Panc1 (cell line): ENCODE measurements around the gene CCR8. TPM values are rescaled to one million over a fixed set of nuclear protein-coding genes. Genes with fewer than 3 reads are reported as not detected.

ENCODE experiments used
- ATAC-seq: fragments of 200-7000 bp; cut with Tn5 transposase; 2 replicates; pipeline ENCODE4 v1.9.1; 2020; ENCODE audit warnings: mild to moderate bottlenecking, moderate library complexity
- BruUV-seq: library from RNA; stranded (reverse); fragments of 400-500 nt; replicated peaks from 2 replicates; lab custom pipeline; 2021; lab: Mats Ljungman, UMichigan
- CTCF ChIA-PET: fragments of 300-600 bp; sonication (Branson Sonifier 250); formaldehyde crosslinking; loops from one replicate; lab custom pipeline; 2022; ENCODE audit warnings: antibody characterized with exemption; lab: Charles Lee
- POLR2A ChIA-PET: fragments of 300-600 bp; sonication (Branson Sonifier 250); formaldehyde crosslinking; loops from one replicate; lab custom pipeline; 2022; ENCODE audit warnings: antibody characterized with exemption; lab: Charles Lee
- DNase-seq: peaks from one replicate; pipeline ENCODE4 v3.0.0-alpha.2; 2010; ENCODE audit warnings: low read depth, low spot score
- H3K27ac ChIP-seq: 2 replicates; pipeline ENCODE4 v1.5.1; 2011; ENCODE audit warnings: mild to moderate bottlenecking, low read length, inconsistent platforms
- H3K27me3 ChIP-seq: fragments of 200-500 bp; sonication (Bioruptor generic); 2 replicates; pipeline ENCODE4 v1.6.0; 2014; ENCODE audit warnings: low read length, inconsistent platforms; ENCODE audit not compliant: control insufficient read depth, insufficient read depth
- H3K36me3 ChIP-seq: fragments of 200-500 bp; sonication (Bioruptor generic); 2 replicates; pipeline ENCODE4 v1.5.1; 2014; ENCODE audit warnings: inconsistent platforms, mild to moderate bottlenecking, low read length, moderate library complexity; ENCODE audit not compliant: control insufficient read depth, insufficient read depth
- H3K4me1 ChIP-seq: 2 replicates; pipeline ENCODE4 v1.5.1; 2011; ENCODE audit warnings: inconsistent platforms, mild to moderate bottlenecking, low read length, moderate library complexity; ENCODE audit not compliant: control insufficient read depth, insufficient read depth
- H3K4me3 ChIP-seq, 2 experiments: 2 replicates each; pipeline ENCODE4 v1.5.1; 2011 to 2012; ENCODE audit warnings: low read depth in 2 of 2, low read length in 2 of 2, mild to moderate bottlenecking in 2 of 2, inconsistent platforms in 1 of 2, moderate library complexity in 1 of 2
- H3K9me3 ChIP-seq: fragments of 200-500 bp; sonication (Bioruptor generic); 2 replicates; pipeline ENCODE4 v1.5.1; 2014; ENCODE audit warnings: low read depth, mild to moderate bottlenecking, inconsistent platforms, low read length, moderate library complexity; ENCODE audit not compliant: control insufficient read depth, insufficient read depth
- CTCF ChIP-seq: fragments of 450-650 bp; IDR thresholded peaks from 2 replicates; pipeline ENCODE4 v1.5.1; 2017; ENCODE audit warnings: mild to moderate bottlenecking
- POLR2AphosphoS5 ChIP-seq: IDR thresholded peaks from 2 replicates; pipeline ENCODE4 v1.6.1; 2012; ENCODE audit warnings: mild to moderate bottlenecking, low read depth, low read length, moderate library complexity
- SIN3A ChIP-seq: IDR thresholded peaks from 2 replicates; pipeline ENCODE4 v1.6.1; 2012; ENCODE audit warnings: low read depth, mild to moderate bottlenecking, low read length, moderate library complexity, borderline replicate concordance; ENCODE audit not compliant: insufficient read depth
- TCF7L2 ChIP-seq: IDR thresholded peaks from 2 replicates; pipeline ENCODE4 v1.6.1; 2011; ENCODE audit warnings: mild to moderate bottlenecking, low read depth, low read length, inconsistent platforms
- in situ Hi-C: cut with HindIII; loops from 2 replicates; pipeline ENCODE4 v1.10.0; 2016; ENCODE audit warnings: low sequenced_read_pairs, low pct_unique_long_range_greater_than_20kb
- intact Hi-C: fragments of 100-400 bp; cut with micrococcal nuclease; formaldehyde crosslinking; loops from one replicate; pipeline ENCODE4 v1.10.0; 2022; ENCODE audit not compliant: unreplicated experiment
- total RNA-seq: library from RNA; stranded (reverse); gene quantifications from one replicate; pipeline ENCODE4 v1.2.1, GENCODE V29; 2021; ENCODE audit not compliant: unreplicated experiment
- TF ChIP-seq, protein P1 (sequence below), 2 experiments: IDR thresholded peaks; 2 replicates each; pipeline ENCODE4 v1.6.1; 2011 to 2012; ENCODE audit warnings: low read depth in 2 of 2, control low read depth in 1 of 2, low read length in 1 of 2, mild to moderate bottlenecking in 1 of 2, moderate library complexity in 1 of 2; ENCODE audit not compliant: insufficient read depth in 1 of 2

The CCR8 gene
- total RNA-seq, 1 experiment from 2014 or later, result not detected

DNA sequence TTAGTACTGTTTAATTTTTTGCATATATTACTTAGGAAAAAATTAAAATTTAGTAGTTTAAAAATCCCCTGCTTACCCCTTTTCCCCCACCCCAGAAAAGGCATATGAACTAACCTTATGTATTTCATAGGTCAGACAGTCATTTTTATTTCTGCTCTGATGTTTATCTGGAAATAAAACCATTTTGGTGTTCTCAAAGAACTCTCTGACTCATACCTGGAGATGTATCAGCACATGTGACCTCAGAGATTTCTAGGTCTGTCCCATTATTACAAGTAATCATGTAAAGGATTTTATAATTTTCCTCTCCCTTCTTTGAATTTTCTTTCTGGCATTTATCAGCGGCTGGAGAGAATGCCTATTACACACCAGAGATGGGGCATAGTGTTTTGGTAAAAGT lies 14.1 kb upstream of the CCR8 start:
- TF ChIP-seq POLR2AphosphoS5 (no peak), SIN3A (no peak), CTCF (no peak), TCF7L2 (no peak)
- TF ChIP-seq, protein P1, sequence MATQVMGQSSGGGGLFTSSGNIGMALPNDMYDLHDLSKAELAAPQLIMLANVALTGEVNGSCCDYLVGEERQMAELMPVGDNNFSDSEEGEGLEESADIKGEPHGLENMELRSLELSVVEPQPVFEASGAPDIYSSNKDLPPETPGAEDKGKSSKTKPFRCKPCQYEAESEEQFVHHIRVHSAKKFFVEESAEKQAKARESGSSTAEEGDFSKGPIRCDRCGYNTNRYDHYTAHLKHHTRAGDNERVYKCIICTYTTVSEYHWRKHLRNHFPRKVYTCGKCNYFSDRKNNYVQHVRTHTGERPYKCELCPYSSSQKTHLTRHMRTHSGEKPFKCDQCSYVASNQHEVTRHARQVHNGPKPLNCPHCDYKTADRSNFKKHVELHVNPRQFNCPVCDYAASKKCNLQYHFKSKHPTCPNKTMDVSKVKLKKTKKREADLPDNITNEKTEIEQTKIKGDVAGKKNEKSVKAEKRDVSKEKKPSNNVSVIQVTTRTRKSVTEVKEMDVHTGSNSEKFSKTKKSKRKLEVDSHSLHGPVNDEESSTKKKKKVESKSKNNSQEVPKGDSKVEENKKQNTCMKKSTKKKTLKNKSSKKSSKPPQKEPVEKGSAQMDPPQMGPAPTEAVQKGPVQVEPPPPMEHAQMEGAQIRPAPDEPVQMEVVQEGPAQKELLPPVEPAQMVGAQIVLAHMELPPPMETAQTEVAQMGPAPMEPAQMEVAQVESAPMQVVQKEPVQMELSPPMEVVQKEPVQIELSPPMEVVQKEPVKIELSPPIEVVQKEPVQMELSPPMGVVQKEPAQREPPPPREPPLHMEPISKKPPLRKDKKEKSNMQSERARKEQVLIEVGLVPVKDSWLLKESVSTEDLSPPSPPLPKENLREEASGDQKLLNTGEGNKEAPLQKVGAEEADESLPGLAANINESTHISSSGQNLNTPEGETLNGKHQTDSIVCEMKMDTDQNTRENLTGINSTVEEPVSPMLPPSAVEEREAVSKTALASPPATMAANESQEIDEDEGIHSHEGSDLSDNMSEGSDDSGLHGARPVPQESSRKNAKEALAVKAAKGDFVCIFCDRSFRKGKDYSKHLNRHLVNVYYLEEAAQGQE (IDR thresholded peaks at IDR 0.05; ENCODE audit: insufficient read depth in 1 of 2, low read depth in 2 of 2, low read length in 1 of 2), result no peak
- Histone ChIP-seq H3K9me3 (no peaks in the 10 kb centered on the region), H3K27ac (no peak overlapping the region), H3K4me1 (no peaks in the 10 kb centered on the region), H3K36me3 (no peaks in the 10 kb centered on the region), H3K4me3 (no peak overlapping the region), H3K27me3 (no peaks in the 10 kb centered on the region)
- ATAC-seq (no peak), DNase-seq (no peak)
- ChIA-PET CTCF (no interaction called here), POLR2A (no interaction called here)
- intact Hi-C loops (no loop called here), in situ Hi-C loops (no loop called here)
- BruUV-seq, result no TSS peak

GRCh38 chr3:39317571-39318169 lies 11.8 kb upstream of the CCR8 start:
- no peaks in the 10 kb centered on the region for H3K36me3 ChIP-seq
- ChIA-PET POLR2A (no interaction called here), CTCF (interaction anchor here (0.6 kb wide), 1 partner anchor 160 kb away, joined by 4 read pairs; no protein-coding TSS in a partner anchor)
- H3K4me3 ChIP-seq, result no peak overlapping the region
- ATAC-seq, result no peak
- no peaks in the 10 kb centered on the region for H3K4me1 ChIP-seq
- H3K27me3 ChIP-seq, result no peaks in the 10 kb centered on the region
- no peaks in the 10 kb centered on the region for H3K9me3 ChIP-seq
- intact Hi-C loops, result no loop called here
- H3K27ac ChIP-seq, result no peak overlapping the region
- in situ Hi-C loops, result no loop called here
- no TSS peak for BruUV-seq
- TF ChIP-seq, protein P1 (IDR thresholded peaks at IDR 0.05; ENCODE audit: insufficient read depth in 1 of 2, low read depth in 2 of 2, low read length in 1 of 2), result no peak
- TF ChIP-seq TCF7L2, result no peak
- no peak for TF ChIP-seq SIN3A
- no peak for DNase-seq
